Measurements from ENCODE around the gene DISC1.

GRCh38 chr1:231865331-231865730, 238.7 kb downstream of the DISC1 start:
- TF ChIP-seq CTCF (IDR thresholded peaks at IDR 0.05) = no peak
- TF ChIP-seq POLR2A (IDR thresholded peaks at IDR 0.05) = no peak

All from uterus (tissue), 2 donors.